ENCODE results near the gene OCEL1.
A peak's percentile ranks its signal among the peaks of the same experiment; 100 is the strongest.

Gene OCEL1

DNA sequence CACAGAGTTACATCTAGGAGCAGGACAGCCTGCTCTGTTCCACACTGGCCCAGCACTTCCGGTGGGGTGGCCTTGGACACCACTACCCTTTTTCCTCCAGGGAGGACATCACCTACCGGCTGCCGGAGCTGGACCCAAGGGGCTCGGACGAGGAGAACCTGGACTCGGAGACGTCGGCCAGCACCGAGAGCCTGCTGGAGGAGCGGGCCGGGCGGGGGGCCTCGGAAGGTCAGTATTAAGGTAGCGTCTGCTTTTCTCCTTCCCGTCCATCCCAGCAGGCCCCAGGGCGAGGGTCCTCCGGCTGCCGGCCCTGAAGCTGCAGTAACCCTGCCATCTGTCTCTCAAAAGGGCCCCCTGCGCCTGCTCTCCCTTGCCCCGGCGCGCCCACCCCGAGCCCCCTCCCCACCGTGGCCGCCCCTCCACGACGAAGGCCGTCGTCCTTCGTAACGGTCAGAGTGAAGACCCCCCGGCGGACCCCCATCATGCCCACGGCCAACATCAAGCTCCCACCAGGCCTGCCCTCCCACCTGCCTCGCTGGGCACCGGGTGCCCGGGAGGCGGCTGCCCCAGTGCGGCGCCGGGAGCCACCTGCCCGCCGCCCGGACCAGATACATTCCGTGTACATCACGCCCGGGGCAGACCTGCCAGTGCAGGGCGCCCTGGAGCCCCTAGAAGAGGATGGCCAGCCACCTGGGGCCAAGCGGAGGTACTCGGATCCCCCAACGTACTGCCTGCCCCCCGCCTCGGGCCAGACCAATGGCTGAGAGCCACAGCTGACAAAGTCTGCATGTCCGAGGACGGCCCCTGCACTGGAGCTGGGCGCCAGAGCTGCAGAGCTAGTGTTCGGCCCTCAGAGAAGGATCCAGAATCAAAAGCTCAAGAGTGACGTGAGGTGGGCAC lies 14.2 kb upstream of the OCEL1 start:
- DNase-seq: no peak

GRCh38 chr19:17213334-17213733 lies 12.7 kb upstream of the OCEL1 start:
- DNase-seq: no peak

DNA sequence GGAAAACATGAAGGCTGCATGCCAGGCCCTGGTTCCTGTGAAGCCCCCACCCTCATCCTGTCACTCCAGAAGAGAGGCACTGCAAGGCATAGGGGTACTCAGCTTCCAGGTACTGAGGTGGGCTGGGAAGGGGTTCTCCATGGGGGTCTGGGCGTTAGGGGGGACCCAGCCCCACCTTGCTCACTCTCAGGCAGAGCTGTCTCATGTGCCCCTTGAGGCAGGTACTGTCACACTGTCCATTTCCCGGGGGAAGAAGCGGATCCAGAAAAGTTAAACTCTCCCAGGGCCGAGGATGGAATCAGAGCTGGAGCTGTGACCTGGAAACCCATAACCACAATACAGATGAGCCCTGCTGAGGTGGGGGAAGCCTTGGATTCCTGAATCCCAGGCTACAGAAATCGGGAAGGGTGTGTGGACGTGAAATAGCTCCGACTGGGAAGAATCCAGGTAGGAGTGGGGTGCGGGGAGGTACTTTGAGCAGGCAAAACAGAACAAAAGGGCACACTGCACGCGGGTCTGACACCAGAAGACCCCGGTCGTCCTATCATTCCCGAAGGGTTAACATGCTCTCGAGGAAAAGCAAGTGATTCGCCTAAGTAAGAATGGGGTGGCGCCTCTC lies 11.4 kb upstream of the OCEL1 start:
- DNase-seq: no peak

- DNase-seq: peak; percentile 83
Observed at GRCh38 chr19:17215127-17215971, 10.7 kb upstream of the OCEL1 start, which contains the start of gene USE1. USE1 (plus strand) TSS chr19:17215357; CDS start chr19:17215406, 49 bp downstream.

DNA sequence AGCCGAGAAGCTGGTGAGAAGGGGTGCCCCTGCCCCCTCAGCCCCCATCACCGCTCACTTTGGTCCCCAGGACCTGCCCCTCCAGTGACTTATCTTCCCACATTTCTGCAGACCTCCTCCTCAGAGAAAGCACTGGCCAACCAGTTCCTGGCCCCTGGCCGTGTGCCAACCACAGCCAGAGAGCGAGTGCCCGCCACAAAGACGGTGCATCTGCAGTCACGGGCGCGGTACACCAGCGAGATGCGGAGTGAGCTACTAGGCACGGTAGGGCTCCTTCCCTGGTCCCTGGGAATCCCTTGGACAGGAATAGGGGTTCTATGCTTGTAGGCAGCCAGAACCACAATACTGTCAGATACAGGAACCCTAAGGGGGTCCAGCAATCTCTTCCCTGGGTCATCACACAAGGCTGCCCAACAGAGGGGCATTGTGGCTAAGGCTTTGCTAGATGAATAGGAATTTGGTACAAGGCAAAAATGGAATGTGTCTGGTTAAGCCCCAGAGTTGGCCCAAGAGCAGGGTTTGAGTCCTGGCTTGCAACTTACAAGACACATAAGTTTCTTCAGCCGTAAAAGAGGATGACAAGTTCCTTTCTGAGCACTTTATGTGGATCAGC lies 9.9 kb upstream of the OCEL1 start:
- no peak for DNase-seq

DNA sequence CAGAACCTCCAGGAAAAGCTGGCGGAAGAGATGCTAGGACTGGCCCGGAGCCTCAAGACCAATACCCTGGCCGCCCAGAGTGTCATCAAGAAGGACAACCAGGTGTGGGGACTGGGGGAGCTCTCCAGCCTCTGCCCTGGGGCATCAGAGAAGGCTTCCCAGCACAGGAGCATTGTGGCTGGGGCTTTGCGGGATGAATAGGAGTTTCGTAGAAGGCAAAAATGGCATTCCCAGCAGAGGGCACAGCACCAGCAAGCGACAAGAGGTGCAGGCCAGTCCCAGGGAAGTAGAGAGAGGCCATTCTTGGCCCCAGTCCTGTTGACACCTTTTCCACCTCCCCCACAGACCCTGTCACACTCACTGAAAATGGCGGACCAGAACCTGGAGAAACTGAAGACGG lies 6.7 kb upstream of the OCEL1 start:
- DNase-seq: no peak

GRCh38 chr19:17220207-17220758 lies 5.7 kb upstream of the OCEL1 start:
- DNase-seq: peak; percentile 31

DNA sequence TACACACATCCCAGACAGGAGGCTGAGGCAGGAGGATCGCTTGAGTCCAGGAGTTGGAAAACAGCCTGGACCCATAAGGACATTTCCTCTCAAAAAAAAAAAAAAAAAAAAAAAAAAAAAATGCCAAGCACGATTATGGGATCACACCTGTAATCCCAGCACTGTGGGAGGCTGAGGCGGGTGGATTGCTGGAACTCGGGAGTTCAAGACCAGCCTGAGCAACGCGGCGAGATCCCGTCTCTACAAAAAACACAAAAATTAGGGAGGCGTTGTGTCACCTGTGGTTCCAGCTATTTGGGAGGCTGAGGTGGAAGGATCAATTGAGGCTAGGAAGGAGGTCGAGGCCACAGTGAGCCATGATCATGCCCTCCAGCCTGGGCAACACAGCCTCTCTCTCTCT lies 973 bp upstream of the OCEL1 start:
- no peak for DNase-seq

DNA sequence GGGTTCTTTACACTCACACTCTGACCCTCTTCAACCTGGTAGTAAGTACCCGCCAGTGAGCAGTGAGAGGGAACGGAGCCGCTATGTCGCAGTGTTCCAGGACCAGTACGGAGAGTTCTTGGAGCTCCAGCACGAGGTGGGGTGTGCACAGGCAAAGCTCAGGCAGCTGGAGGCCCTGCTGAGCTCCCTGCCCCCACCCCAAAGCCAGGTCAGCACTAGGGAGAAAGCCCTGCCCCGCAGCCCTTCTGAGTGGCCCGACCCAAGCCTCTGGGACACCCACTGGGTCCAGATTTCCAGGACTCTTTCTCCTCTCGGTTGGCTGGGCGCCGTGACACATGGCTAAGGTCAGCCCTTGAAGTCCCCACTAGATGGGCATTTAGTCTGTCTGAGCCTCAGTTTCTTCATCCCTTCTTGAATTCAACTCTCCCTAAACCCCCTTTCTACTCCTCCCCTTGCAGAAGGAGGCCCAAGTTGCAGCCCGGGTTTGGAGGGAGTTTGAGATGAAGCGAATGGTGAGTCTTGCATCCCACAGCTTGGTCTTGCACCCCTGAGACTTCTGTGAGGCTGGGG lies 1.9 kb downstream of the OCEL1 start:
- DNase-seq: no peak

DNA sequence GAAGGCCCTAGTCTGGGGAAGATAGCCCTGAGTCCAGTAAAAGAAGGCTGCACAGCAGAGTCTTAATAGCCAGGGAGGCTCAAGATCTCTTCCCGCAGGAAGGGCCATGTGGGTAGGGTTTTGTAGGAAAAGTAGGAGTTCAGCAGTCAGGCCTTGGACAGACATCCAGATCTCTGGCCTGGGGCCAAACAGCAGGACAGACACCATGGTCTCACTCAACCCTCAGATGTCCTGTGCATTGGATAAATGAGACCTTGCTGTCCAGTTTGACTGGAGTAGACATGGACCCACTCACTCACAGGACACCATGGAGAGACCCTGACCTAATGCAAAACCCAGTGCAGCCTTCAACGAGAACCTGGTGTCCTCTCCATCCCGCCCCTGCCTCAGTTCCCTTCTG lies 3.9 kb downstream of the OCEL1 start:
- no peak for DNase-seq

DNA sequence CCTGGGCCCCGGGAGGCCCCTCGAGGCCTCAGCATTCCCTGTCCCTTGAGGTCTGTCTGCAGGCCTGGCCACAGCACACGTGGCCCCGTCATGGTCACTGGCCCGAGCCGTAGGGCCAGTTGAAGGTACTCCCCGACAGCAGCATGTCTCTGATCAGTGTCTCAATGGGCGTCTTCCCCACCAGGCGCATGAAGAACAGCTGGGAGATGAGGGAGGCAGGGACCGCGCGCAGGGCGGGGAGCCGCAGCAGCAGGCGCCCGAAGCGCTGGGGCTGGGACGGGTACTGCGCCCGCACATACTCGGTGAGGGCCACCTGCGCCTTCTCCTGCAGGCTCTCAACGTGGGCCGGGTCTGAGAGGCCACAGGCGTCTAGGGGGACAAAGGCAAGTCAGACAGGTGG lies 6.2 kb downstream of the OCEL1 start:
- DNase-seq: no peak

- peak; percentile 72 for DNase-seq
Observed at GRCh38 chr19:17234911-17235299, 8.9 kb downstream of the OCEL1 start.

DNA sequence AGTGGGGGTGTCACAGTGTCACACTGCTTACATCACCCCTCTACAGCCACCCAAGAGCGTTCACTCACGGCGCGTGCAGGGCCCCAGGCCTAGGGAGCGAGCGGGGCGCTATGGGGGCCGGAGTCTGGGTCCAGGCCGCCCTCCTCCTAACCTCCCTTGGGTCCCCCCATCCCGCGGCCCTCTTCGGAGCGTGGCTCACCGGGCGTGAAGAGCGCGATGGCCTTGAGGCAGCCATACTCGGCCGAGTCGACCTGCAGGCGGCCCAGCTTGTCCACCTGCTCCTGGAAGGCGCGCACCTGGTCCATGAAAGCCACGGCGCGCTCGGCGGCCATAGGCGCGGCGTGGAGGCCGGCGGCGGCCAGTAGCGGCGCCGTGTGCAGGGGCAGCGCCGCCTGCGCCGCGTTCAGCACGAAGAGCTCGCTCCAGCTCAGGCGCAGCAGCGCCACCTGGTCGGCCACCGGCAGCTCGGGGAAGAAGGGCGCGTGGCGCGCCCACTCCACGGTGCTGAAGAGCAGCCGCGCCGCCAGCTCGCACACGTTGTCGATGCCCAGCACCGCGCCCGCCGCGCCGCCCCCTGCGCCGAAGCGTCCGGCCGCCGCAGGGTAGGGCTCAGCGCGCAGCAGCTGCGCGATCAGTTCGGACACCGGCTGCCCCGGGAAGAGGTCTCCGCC lies 9.4 kb downstream of the OCEL1 start:
- DNase-seq: peak; percentile 82

GRCh38 chr19:17235971-17236777 lies 10.1 kb downstream of the OCEL1 start:
- no peak for DNase-seq

DNA sequence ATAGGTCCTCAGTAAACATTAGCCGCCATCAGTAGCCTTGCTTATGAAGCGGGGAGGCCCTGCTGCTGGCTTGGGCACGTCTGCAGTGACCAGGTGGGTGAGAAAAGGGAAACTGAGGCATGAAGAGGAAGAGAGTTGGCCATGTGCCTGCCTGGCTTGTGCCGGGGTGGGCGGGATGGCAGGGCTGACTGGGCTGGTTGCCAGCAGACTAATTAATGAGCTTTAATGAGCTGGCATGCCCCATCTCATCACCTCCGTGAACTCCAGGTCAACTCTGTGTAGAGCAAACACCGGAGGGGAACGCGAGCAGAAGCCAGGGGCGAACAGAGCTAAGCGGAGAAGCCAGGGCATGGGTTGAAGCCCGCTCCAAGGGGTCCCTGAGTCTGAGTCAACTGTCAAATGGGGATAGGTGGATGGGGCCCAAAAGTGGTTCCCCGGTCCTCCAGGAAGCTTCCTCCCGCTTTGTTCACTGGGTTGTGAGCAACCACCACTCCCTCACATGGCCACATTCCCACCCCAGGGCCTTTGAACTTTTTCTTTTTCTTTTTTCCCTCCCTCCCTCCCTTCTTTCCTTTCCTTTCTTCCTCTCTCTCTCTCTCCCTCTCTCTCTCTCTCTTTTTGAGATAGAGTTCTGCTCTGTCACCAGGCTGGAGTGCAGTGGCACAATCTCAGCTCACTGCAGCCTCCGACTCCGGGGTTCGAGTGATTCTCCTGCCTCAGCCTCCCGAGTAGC lies 11.0 kb downstream of the OCEL1 start:
- DNase-seq: no peak

DNA sequence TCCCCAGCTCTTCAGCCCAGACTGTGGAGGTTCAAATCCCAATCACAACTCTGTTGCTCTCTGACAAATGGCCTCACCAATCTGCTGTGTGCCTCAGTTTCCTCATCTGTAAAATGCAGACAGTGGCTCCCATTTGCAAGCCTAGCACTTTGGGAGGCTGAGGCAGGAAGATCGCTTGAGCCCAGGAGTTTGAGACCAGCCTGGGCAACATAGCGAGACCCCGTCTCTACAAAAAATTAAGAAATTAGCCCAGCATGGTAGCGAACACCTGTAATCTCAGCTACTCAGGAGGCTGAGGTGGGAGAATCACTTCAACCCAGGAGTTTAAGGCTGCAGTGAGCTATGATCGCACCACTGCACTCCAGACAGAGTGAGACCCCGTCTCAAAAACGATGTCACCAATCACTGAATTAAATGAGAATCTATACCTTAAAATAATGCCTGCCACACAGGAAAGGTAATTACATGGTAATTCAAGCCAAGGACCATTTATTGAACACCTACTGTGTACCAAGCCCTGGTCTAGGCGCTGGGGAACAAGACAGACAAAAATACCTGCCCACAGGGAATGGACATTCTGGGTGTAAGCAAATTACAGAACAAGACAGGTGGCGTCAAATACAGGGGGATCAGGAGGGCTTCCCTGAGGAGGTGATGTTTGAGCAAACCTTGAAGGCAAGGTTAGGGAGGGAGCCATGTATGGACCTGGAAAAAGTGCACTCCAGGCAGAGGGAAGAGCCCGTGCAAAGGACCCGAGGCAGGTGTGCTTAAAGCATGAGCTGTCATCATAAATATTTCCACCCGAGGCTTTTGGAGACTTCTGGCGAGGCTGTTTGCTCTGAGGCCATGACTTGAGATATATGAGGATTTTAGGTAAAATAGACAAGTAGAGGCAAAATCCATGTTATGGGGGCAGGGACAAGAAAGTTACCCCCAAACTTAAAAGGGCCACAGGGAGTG lies 12.0 kb downstream of the OCEL1 start:
- no peak for DNase-seq

DNA sequence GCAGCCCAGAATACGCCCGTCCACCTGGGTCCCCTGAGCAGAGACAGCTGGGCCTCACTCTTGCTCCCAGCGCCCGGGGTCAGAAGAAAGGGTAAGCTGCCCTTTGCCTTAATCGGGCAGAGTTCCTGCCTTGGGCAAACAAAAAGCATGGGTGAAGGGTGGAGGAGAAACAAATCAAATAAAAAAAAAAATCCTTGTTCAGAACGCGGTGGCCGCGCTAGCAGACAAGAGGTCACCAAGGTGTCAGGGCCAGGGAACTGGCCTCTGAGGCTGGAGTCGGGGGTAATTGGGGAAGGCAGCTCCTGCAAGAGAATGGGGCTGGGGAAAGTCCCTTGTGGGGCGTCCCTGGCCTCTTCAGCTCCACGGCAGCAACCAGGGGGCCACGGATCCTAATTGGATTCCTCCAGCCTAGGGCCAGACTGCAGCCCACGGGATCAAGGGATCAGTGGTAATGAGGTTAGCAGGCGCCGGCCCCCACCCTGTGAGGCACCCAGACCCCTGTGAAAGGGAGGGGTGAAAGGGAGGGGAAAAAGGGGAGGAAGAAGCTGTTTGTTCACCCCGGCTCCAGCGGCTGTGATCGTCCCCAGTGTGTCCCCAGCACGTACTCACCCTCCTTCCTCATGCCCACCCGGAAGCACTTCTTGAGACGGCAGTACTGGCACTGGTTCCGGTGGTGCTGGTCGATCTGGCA lies 14.2 kb downstream of the OCEL1 start:
- no peak for DNase-seq

GRCh38 chr19:17240826-17241399 lies 14.9 kb downstream of the OCEL1 start:
- DNase-seq: no peak

Measured in activated T-cell treated with anti-CD3 and anti-CD28 coated beads, Interleukin-2, amount 50 U/mL, for 1 hour (primary cell).